T-helper 2 cell treated with Interferon-gamma antibody and Interleukin-4, amounts not matched to agents 5 μg/mL and 100 μg/mL, for 36 hours (primary cell): ENCODE results near the gene OR5W2.
"Not testable (repeated sequence)": the region's sequence is repeated elsewhere in the genome, so short reads cannot be mapped to it uniquely, and the experiment has no call there.

Experiments
- DNase-seq: peaks from one replicate; pipeline ENCODE4 v3.0.0; 2021; ENCODE audit warnings: low spot score
- H3K27ac Mint-ChIP-seq: one replicate; pipeline ENCODE4 v1.8.0; 2021; ENCODE audit warnings: mild to moderate bottlenecking, mixed read lengths
- H3K27me3 Mint-ChIP-seq: one replicate; pipeline ENCODE4 v1.8.0; 2021; ENCODE audit warnings: low read depth, mixed read lengths
- H3K36me3 Mint-ChIP-seq: one replicate; pipeline ENCODE4 v1.8.0; 2021; ENCODE audit warnings: low read depth, mixed read lengths
- H3K4me1 Mint-ChIP-seq: one replicate; pipeline ENCODE4 v1.8.0; 2021; ENCODE audit warnings: low read depth, mixed read lengths
- H3K4me3 Mint-ChIP-seq: one replicate; pipeline ENCODE4 v1.8.0; 2022; ENCODE audit warnings: mild to moderate bottlenecking, moderate library complexity, mixed read lengths
- H3K9me3 Mint-ChIP-seq: one replicate; pipeline ENCODE4 v1.8.0; 2021; ENCODE audit warnings: mixed read lengths

OR5W2 gene

DNA sequence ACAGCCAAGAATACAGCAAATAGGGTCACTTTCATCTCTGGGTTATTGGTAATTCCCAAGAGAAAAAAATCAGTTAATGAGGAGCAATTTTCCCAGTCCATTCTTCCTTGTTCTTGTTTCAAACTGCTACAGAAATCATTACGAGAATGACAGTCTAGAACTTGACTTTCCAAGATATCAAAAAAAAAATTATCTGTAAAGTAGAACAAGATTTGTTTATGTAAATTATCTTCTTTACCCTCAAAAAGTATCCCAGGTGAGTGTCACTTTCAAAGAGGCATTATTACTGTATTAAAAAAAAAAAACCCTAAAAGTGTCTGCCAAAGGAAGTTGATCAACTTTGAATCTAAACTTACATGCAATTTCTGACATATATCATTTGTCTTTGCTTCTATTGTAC lies at the start of gene OR5W2:
OR5W2 (minus strand) TSS at position 101 of the 400 bp plus-strand sequence; CDS start at position 101, 0 bp downstream.
- no peaks in the 10 kb centered on the region for H3K4me1 Mint-ChIP-seq
- no peaks in the 10 kb centered on the region for H3K36me3 Mint-ChIP-seq
- H3K27ac Mint-ChIP-seq: no peak within 1 kb of the TSS
- peaks cover 46% of the 10 kb centered on the region for H3K9me3 Mint-ChIP-seq
- no peaks in the 10 kb centered on the region for H3K27me3 Mint-ChIP-seq
- H3K4me3 Mint-ChIP-seq: no peak within 1 kb of the TSS
- no peak for DNase-seq

GRCh38 chr11:55956521-55956920 lies 42.1 kb upstream of the OR5W2 start:
- Mint-ChIP-seq H3K36me3 (no peaks in the 10 kb centered on the region), H3K27me3 (no peaks in the 10 kb centered on the region), H3K27ac (no peak overlapping the region), H3K9me3 (peaks cover 25% of the 10 kb centered on the region), H3K4me3 (no peak overlapping the region), H3K4me1 (no peaks in the 10 kb centered on the region)
- no peak for DNase-seq

- H3K9me3 Mint-ChIP-seq: peaks cover 14% of the 10 kb centered on the region
- H3K4me1 Mint-ChIP-seq: no peaks in the 10 kb centered on the region
- no peaks in the 10 kb centered on the region for H3K27me3 Mint-ChIP-seq
- H3K27ac Mint-ChIP-seq: no peak overlapping the region
- DNase-seq: no peak
- no peaks in the 10 kb centered on the region for H3K36me3 Mint-ChIP-seq
- H3K4me3 Mint-ChIP-seq: no peak overlapping the region
Measured at GRCh38 chr11:55949330-55949729, 34.9 kb upstream of the OR5W2 start.

GRCh38 chr11:55942785-55943392 lies 28.5 kb upstream of the OR5W2 start:
- Mint-ChIP-seq H3K27me3 (no peaks in the 10 kb centered on the region), H3K4me1 (no peaks in the 10 kb centered on the region)

GRCh38 chr11:55936300-55936699 lies 21.9 kb upstream of the OR5W2 start, which contains the start of gene OR5I1:
Gene OR5I1 (minus strand): TSS chr11:55936400. CDS start chr11:55936400, 0 bp downstream.
- no peaks in the 10 kb centered on the region for H3K36me3 Mint-ChIP-seq
- no peaks in the 10 kb centered on the region for H3K4me1 Mint-ChIP-seq
- no peak for DNase-seq
- peaks cover 18% of the 10 kb centered on the region for H3K9me3 Mint-ChIP-seq
- no peak within 1 kb of the TSS for H3K4me3 Mint-ChIP-seq
- no peak within 1 kb of the TSS for H3K27ac Mint-ChIP-seq
- no peaks in the 10 kb centered on the region for H3K27me3 Mint-ChIP-seq

More at GRCh38 chr11:55942785-55943392, 28.5 kb upstream of the OR5W2 start:
- H3K4me3 Mint-ChIP-seq: no peak overlapping the region
- peaks cover 4% of the 10 kb centered on the region for H3K9me3 Mint-ChIP-seq
- H3K36me3 Mint-ChIP-seq: no peaks in the 10 kb centered on the region
- no peak overlapping the region for H3K27ac Mint-ChIP-seq
- DNase-seq: no peak

DNA sequence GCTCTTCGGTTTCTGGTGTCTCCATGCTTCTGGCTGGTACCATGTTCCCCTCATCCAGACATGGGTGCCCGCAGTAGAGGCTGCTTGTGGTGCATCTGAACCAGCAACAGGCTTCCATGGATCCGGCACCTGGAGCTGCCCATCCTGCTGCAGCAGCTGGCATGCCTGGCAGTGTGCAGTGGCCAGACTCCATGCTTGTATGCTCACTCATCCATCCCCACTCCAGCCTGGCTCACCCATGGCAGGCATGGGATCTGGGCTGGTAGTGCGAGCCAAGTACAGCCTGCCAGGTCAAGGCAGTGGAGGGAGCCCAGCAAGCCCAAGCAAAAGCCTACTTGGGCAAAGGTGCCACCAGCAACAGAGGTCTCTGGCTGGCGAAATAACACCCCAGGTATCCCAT lies 6.2 kb upstream of the OR5W2 start:
- Mint-ChIP-seq H3K4me1 (no peaks in the 10 kb centered on the region), H3K9me3 (peaks cover 52% of the 10 kb centered on the region), H3K27ac (no peak overlapping the region), H3K36me3 (no peaks in the 10 kb centered on the region), H3K27me3 (no peaks in the 10 kb centered on the region), H3K4me3 (no peak overlapping the region)
- DNase-seq: no peak

GRCh38 chr11:55902308-55902707 lies 12.1 kb downstream of the OR5W2 start:
- H3K36me3 Mint-ChIP-seq: no peaks in the 10 kb centered on the region
- no peak overlapping the region for H3K27ac Mint-ChIP-seq
- H3K4me1 Mint-ChIP-seq: no peaks in the 10 kb centered on the region

GRCh38 chr11:55895216-55895615 lies 19.2 kb downstream of the OR5W2 start:
- Mint-ChIP-seq H3K9me3 (peaks cover 31% of the 10 kb centered on the region), H3K36me3 (no peaks in the 10 kb centered on the region), H3K4me3 (no peak overlapping the region), H3K27me3 (no peaks in the 10 kb centered on the region), H3K4me1 (no peaks in the 10 kb centered on the region), H3K27ac (no peak overlapping the region)
- no peak for DNase-seq

More at GRCh38 chr11:55902308-55902707, 12.1 kb downstream of the OR5W2 start:
- DNase-seq: no peak
- Mint-ChIP-seq H3K27me3 (no peaks in the 10 kb centered on the region), H3K4me3 (no peak overlapping the region), H3K9me3 (peaks cover 35% of the 10 kb centered on the region)

GRCh38 chr11:55885481-55885880 lies 28.9 kb downstream of the OR5W2 start:
- not testable (repeated sequence) for H3K36me3 Mint-ChIP-seq, H3K4me1 Mint-ChIP-seq, H3K27me3 Mint-ChIP-seq, H3K27ac Mint-ChIP-seq, DNase-seq, H3K4me3 Mint-ChIP-seq
- peaks cover 27% of the 10 kb centered on the region for H3K9me3 Mint-ChIP-seq

DNA sequence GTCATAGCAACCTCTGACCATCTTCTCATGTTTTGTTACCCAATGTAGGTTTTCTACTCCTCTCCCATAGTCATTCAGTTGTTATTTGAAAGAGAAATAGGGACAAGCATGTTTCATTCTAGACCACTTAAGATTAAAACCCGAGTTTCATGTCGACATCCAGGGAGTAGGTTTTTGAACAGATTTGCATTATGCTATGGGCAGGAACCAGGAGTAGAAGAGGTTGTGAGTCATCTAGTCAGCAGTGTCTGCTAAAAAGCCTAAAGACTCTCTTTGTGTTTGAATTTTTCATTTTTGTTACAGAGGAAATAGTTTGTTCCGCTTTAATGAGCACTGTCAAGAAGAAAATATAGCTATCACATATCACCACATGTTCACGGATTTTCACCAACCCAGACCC lies 29.4 kb downstream of the OR5W2 start:
- not testable (repeated sequence) for H3K36me3 Mint-ChIP-seq, H3K27ac Mint-ChIP-seq, DNase-seq, H3K27me3 Mint-ChIP-seq, H3K4me1 Mint-ChIP-seq, H3K4me3 Mint-ChIP-seq
- H3K9me3 Mint-ChIP-seq: peaks cover 27% of the 10 kb centered on the region

DNA sequence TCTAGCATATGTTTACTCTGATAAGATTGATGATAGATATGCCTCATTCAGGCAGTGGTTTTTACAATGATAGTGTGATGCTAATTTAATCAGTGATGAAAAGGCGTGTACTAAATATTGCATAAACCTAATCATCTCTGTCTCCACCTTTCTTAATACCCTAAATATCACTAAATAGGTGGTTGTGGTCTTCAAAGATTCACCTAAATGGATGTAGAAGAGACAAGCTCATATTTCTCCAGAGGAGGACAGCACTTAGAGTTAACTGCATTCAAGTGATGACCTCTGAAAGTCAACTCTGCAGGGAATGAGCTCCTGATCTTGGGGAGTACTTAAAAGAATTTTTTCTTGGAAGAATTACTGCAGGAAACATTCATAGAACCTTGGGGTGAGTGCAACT lies 31.4 kb downstream of the OR5W2 start, which contains the start of gene TRIM51:
TRIM51 (plus strand) TSS at position 301 of the 400 bp plus-strand sequence. CDS start 2,132 bp downstream, outside the sequence.
- not testable (repeated sequence) for H3K27me3 Mint-ChIP-seq, DNase-seq, H3K27ac Mint-ChIP-seq, H3K4me3 Mint-ChIP-seq, H3K36me3 Mint-ChIP-seq, H3K4me1 Mint-ChIP-seq
- H3K9me3 Mint-ChIP-seq: peaks cover 27% of the 10 kb centered on the region

- not testable (repeated sequence) for H3K27me3 Mint-ChIP-seq, DNase-seq, H3K27ac Mint-ChIP-seq, H3K4me1 Mint-ChIP-seq, H3K4me3 Mint-ChIP-seq, H3K36me3 Mint-ChIP-seq
- peaks cover 17% of the 10 kb centered on the region for H3K9me3 Mint-ChIP-seq
Measured at GRCh38 chr11:55873146-55873545, 41.2 kb downstream of the OR5W2 start.

DNA sequence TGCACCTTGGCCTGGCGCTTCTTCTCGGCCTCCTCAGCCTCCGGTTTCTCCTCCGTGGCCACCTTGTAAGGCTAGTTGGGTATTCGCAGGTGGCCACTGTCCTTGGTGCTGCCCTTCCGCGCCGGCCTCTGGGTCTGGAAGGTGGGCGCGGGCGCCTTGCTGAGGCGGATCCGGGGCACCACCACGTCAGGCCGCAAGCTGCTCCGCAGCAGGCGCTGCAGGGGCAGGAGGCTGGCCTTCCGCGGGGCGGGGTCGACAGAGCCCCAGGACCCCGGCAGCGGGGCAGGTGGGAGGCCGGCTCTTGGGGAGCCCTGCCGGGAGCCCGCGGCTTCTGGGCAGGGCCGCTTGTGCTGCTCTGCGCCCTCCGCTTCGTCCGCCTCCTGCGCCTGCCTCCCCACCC lies 41.7 kb downstream of the OR5W2 start:
- H3K36me3 Mint-ChIP-seq, H3K4me1 Mint-ChIP-seq, H3K27ac Mint-ChIP-seq, H3K4me3 Mint-ChIP-seq, DNase-seq, H3K27me3 Mint-ChIP-seq: not testable (repeated sequence)
- H3K9me3 Mint-ChIP-seq: peaks cover 17% of the 10 kb centered on the region

- not testable (repeated sequence) for H3K36me3 Mint-ChIP-seq, H3K4me1 Mint-ChIP-seq, H3K4me3 Mint-ChIP-seq, DNase-seq, H3K27me3 Mint-ChIP-seq, H3K27ac Mint-ChIP-seq
- peaks cover 28% of the 10 kb centered on the region for H3K9me3 Mint-ChIP-seq
Measured at GRCh38 chr11:55867354-55867753, 47.0 kb downstream of the OR5W2 start.
